22Rv1 (cell line): ENCODE data around the gene CCDC187.

Source experiments
- ZFX ChIP-seq: fragments of 450-650 bp; IDR thresholded peaks from 2 replicates; pipeline ENCODE4 v1.6.1; 2017; ENCODE audit warnings: antibody characterized with exemption, borderline replicate concordance
- TF ChIP-seq, protein P1 (sequence below): fragments of 450-650 bp; IDR thresholded peaks from 2 replicates; pipeline ENCODE4 v1.5.1; 2017; ENCODE audit warnings: mild to moderate bottlenecking

DNA sequence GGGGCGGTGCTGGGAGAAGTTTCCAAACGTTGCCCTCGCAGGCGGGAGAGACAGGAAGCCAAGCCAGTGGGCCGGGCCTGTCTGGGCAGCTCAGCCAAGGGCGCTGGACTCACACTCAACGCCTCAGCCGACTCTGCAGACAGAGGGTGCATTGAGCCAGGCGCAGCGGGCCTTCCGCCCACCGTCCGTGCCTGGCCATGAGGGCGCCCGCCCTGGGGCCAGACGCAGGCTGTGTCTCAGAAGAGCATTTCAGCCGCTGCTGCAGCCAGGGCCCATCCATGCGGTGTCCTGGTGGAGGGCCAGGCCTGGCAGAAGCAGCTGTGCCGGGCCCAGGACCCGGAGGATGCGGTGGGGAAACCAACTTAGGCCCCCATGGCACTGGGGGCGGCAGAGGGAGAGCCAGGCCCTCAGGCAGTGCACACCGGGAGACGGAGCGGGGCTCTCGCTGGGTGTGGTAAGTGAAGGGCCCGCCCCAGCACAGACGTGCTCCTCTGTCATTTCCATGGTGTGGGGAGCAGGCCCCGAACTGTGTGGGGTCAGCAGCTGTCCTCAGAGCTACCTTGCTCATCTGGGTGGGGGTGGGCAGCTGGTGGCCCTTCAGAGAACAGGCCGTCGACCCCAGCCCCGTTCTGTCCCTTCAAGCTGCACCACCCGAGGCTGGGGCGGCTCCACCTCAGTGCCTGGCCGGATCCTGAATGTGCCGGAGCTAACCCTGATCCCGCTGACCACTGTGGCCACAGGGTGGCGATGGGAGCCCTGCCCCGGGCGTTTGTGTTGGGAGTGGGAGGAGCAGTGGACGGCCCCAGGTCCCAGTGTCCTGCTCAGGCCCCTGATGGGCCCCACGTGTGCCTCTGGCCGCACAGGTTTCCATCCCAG lies 41.6 kb upstream of the CCDC187 start:
- TF ChIP-seq, protein P1, sequence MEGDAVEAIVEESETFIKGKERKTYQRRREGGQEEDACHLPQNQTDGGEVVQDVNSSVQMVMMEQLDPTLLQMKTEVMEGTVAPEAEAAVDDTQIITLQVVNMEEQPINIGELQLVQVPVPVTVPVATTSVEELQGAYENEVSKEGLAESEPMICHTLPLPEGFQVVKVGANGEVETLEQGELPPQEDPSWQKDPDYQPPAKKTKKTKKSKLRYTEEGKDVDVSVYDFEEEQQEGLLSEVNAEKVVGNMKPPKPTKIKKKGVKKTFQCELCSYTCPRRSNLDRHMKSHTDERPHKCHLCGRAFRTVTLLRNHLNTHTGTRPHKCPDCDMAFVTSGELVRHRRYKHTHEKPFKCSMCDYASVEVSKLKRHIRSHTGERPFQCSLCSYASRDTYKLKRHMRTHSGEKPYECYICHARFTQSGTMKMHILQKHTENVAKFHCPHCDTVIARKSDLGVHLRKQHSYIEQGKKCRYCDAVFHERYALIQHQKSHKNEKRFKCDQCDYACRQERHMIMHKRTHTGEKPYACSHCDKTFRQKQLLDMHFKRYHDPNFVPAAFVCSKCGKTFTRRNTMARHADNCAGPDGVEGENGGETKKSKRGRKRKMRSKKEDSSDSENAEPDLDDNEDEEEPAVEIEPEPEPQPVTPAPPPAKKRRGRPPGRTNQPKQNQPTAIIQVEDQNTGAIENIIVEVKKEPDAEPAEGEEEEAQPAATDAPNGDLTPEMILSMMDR, result no peak; the same call in 1 of the 2 replicates
- TF ChIP-seq ZFX, result no peak
